Uterus (tissue), 4 donors: Measurements from ENCODE around the gene NYAP1. TPM values are rescaled to one million over a fixed set of nuclear protein-coding genes. Genes with fewer than 3 reads are reported as not detected.

Experiments
- DNase-seq, 2 donors: peaks; one replicate each; pipeline ENCODE4 v3.0.0-alpha.2; 2019 to 2020
- H3K27ac ChIP-seq, 2 donors: fragments of 200-600 bp; sonication (generic); 1 replicate in 1 of 2; 2 replicates in 1 of 2; pipeline ENCODE4 v1.5.1; 2016 to 2018
- H3K27me3 ChIP-seq, 2 donors: fragments of 200-600 bp; sonication (generic); one replicate each; pipeline ENCODE4 v1.5.1; 2018 to 2019; ENCODE audit warnings: control low read depth in 1 of 2
- H3K36me3 ChIP-seq, 2 donors: fragments of 200-600 bp; sonication (generic); one replicate each; pipeline ENCODE4 v1.5.1; 2019; ENCODE audit warnings: control low read depth in 1 of 2
- H3K4me1 ChIP-seq, 2 donors: fragments of 200-600 bp; sonication (generic); one replicate each; pipeline ENCODE4 v1.5.1; 2018 to 2019; ENCODE audit warnings: control low read depth in 1 of 2
- H3K4me3 ChIP-seq, 2 donors: fragments of 200-600 bp; sonication (generic); 1 replicate in 1 of 2; 2 replicates in 1 of 2; pipeline ENCODE4 v1.5.1; 2018 to 2019; ENCODE audit warnings: mild to moderate bottlenecking in 1 of 2
- H3K9me3 ChIP-seq, 2 donors: fragments of 200-600 bp; sonication (generic); one replicate each; pipeline ENCODE4 v1.5.1; 2019; ENCODE audit warnings: control low read depth in 1 of 2
- POLR2A ChIP-seq, 2 donors: fragments of 450-650 bp; IDR thresholded peaks; one replicate each; pipeline ENCODE4 v1.6.1; 2016; ENCODE audit warnings: antibody characterized with exemption in 2 of 2, mild to moderate bottlenecking in 1 of 2, moderate library complexity in 1 of 2
- intact Hi-C: fragments of 100-400 bp; cut with DNase I; formaldehyde crosslinking; loops from one replicate; pipeline ENCODE4 v1.15.1; 2023; ENCODE audit warnings: low total_unique reads
- total RNA-seq, 4 donors: library from RNA; depleted of rRNA in 3 of 4; stranded (reverse); fragments of >200 nt in 3 of 4; gene quantifications; one replicate each; pipeline versions ENCODE4 v1.1.0 to v1.2.4, GENCODE V29; 2014 to 2023
- TF ChIP-seq, protein P1 (sequence below), 4 experiments: fragments of 200-600 bp in 2 of 4; fragments of 450-650 bp in 2 of 4; sonication (generic) in 2 of 4; IDR thresholded peaks; one replicate each; pipeline ENCODE4 v1.5.1; 2016 to 2019; ENCODE audit warnings: antibody characterized with exemption in 4 of 4, mild to moderate bottlenecking in 2 of 4, moderate library complexity in 1 of 4
- donor health status: DM: yes; HTN: yes; CAD: no.

Gene NYAP1
- total RNA-seq, 4 donors from 2014 or later = 0.29 to 6.5 (median 2.4) TPM

DNA sequence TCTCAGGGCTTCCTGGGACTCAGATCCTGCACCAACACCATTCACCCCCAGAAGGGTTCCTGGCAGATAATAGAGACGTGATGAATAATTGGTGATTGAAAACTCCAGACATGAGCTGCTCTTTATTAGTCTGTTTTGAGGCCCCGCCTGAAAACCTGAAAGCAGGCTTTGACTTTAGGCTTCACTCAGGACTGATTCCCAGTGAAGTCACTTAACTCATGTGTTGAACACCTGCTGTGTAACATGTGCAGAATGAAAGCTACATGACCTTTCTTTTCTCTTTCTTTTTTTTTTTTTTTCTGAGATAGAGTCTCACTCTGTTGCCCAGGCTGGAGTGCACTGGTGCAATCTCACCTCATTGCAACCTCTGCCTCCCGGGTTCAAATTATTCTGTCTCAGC is 28.5 kb upstream of the NYAP1 start:
- no peak for DNase-seq
- Histone ChIP-seq H3K9me3 (no peaks in the 10 kb centered on the region), H3K4me3 (no peak overlapping the region), H3K36me3 (no peaks in the 10 kb centered on the region), H3K4me1 (no peaks in the 10 kb centered on the region), H3K27ac (no peak overlapping the region), H3K27me3 (no peaks in the 10 kb centered on the region)
- TF ChIP-seq, protein P1, sequence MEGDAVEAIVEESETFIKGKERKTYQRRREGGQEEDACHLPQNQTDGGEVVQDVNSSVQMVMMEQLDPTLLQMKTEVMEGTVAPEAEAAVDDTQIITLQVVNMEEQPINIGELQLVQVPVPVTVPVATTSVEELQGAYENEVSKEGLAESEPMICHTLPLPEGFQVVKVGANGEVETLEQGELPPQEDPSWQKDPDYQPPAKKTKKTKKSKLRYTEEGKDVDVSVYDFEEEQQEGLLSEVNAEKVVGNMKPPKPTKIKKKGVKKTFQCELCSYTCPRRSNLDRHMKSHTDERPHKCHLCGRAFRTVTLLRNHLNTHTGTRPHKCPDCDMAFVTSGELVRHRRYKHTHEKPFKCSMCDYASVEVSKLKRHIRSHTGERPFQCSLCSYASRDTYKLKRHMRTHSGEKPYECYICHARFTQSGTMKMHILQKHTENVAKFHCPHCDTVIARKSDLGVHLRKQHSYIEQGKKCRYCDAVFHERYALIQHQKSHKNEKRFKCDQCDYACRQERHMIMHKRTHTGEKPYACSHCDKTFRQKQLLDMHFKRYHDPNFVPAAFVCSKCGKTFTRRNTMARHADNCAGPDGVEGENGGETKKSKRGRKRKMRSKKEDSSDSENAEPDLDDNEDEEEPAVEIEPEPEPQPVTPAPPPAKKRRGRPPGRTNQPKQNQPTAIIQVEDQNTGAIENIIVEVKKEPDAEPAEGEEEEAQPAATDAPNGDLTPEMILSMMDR (IDR thresholded peaks at IDR 0.05) = no peak
- TF ChIP-seq POLR2A (IDR thresholded peaks at IDR 0.05) = no peak
- intact Hi-C loops = no loop called here

DNA sequence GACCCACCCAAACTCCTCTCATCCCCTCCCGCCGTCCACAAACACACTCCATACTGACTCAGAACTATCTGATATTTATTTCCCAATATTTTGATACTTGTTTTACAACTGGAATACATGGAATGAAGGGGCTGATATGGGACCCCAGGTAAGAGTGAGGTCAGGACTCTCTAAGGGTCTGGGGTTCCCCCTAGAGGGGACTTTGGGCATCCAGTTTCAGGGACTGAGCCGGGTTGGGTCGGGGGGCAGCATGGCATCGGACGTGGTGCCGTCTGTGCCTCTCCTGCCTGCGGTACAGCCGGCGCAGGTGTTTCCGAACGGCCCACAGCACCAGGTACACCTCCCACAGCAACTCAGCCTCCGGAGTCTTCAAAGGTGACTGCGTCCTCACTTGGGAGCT is 27.2 kb upstream of the NYAP1 start:
- DNase-seq = no peak
- intact Hi-C loops = no loop called here
- H3K27me3 ChIP-seq = no peaks in the 10 kb centered on the region
- H3K9me3 ChIP-seq = no peaks in the 10 kb centered on the region
- H3K4me1 ChIP-seq = no peaks in the 10 kb centered on the region
- no peaks in the 10 kb centered on the region for H3K36me3 ChIP-seq
- no peak overlapping the region for H3K4me3 ChIP-seq
- H3K27ac ChIP-seq = no peak overlapping the region
- TF ChIP-seq POLR2A (IDR thresholded peaks at IDR 0.05) = no peak
- TF ChIP-seq, protein P1 (IDR thresholded peaks at IDR 0.05) = no peak

DNA sequence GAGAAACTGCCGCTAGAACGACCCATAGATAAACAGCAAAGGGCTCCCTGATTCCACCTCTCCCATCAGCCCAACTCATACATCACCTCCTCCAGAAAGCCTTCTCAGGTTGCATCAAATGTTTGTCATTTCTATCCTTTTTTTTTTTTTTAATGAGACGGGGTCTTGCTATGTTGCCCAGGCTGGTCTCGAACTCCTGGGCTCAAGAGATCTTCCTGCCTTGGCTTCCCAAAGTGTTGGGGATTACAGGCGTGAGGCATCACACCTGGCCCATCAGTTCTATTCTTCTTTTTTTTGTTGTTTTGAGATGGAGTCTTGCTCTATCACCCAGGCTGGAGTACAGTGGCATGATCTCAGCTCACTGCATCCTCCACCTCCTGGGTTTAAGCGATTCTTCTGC is 26.7 kb upstream of the NYAP1 start:
- intact Hi-C loops = no loop called here
- Histone ChIP-seq H3K27me3 (no peaks in the 10 kb centered on the region), H3K4me1 (no peaks in the 10 kb centered on the region), H3K4me3 (no peak overlapping the region), H3K9me3 (no peaks in the 10 kb centered on the region), H3K36me3 (no peaks in the 10 kb centered on the region), H3K27ac (no peak overlapping the region)
- TF ChIP-seq, protein P1 (IDR thresholded peaks at IDR 0.05) = no peak
- no peak for TF ChIP-seq POLR2A (IDR thresholded peaks at IDR 0.05)
- DNase-seq = no peak

DNA sequence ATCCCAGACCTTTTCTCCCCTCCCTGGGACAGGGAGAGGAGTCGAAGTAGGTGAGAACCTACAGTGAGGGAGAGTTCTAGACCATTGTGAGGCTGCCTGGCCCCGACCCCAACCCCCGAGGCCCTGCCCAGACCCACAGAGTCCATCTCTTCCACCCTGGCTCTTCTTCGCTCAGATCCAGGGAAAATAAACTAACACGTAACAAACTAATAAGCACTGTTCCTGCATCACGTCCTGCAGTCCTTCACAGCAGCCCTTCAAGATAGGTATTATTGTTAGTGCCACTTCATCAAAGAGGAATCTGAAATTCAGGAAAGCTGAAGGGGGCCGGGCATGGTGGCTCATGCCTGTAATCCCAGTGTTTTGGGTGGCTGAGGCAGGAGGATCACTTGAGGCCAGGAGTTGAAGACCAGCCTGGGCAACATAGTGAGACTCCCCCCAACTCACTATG is 19.5 kb upstream of the NYAP1 start, which contains the start of gene SPACDR:
Gene SPACDR (minus strand): TSS at position 51 of the 451 bp plus-strand sequence. CDS start 235 bp downstream, outside the sequence.
- Histone ChIP-seq H3K4me1 (peaks cover 0 to 10% of the 10 kb centered on the region in 2 donors), H3K36me3 (no peaks in the 10 kb centered on the region), H3K4me3 (no peak within 1 kb of the TSS), H3K27ac (no peak within 1 kb of the TSS), H3K9me3 (no peaks in the 10 kb centered on the region), H3K27me3 (no peaks in the 10 kb centered on the region)
- TF ChIP-seq, protein P1 (IDR thresholded peaks at IDR 0.05) = no peak
- TF ChIP-seq POLR2A (IDR thresholded peaks at IDR 0.05) = no peak
- intact Hi-C loops = loop anchor here (10.0 kb wide), 1 partner anchor 221 kb away; no protein-coding TSS in a partner anchor
- no peak for DNase-seq

DNA sequence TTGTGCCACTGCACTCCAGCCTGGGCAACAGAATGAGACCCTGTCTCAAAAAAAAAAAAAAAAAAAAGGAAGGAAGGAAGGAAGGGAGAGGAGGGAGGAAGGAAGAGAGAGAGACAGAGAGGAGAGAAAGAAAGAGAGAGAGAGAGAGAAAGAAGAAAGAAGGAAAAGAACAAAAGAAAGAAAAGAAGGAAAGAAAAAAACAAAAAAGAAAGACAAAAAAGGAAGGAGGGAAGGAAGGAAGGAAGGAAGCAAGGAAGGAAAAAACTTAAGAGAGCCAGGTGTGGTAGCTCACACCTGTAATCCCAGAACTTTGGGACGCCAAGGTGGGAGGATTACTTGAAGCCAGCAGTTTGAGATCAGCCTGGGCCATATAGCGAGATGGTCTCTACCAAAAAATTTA is 18.9 kb upstream of the NYAP1 start:
- no peaks in the 10 kb centered on the region for H3K36me3 ChIP-seq

More for the DNA sequence above, 18.9 kb upstream of the NYAP1 start:
- intact Hi-C loops = loop anchor here (10.0 kb wide), 1 partner anchor 220 kb away; no protein-coding TSS in a partner anchor
- Histone ChIP-seq H3K4me3 (no peak overlapping the region), H3K4me1 (peaks cover 0 to 10% of the 10 kb centered on the region in 2 donors), H3K9me3 (no peaks in the 10 kb centered on the region), H3K27me3 (no peaks in the 10 kb centered on the region), H3K27ac (no peak overlapping the region)
- DNase-seq = no peak
- no peak for TF ChIP-seq POLR2A (IDR thresholded peaks at IDR 0.05)
- TF ChIP-seq, protein P1 (IDR thresholded peaks at IDR 0.05) = no peak
